ENCODE measurements around the gene CABCOCO1.

The CABCOCO1 gene, protein sequence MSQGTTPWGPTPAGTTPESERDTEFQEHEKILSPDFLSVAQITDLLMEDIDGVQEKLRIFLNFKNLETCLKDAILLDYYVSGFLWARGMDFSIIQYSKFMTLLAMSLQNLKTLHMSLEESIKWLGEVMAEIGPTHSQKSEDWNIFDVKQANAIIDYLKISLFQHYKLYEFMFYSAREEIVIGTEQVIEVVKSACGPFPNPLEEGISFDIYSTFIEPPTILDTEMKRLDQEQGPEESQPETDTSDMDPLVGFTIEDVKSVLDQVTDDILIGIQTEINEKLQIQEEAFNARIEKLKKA

DNA sequence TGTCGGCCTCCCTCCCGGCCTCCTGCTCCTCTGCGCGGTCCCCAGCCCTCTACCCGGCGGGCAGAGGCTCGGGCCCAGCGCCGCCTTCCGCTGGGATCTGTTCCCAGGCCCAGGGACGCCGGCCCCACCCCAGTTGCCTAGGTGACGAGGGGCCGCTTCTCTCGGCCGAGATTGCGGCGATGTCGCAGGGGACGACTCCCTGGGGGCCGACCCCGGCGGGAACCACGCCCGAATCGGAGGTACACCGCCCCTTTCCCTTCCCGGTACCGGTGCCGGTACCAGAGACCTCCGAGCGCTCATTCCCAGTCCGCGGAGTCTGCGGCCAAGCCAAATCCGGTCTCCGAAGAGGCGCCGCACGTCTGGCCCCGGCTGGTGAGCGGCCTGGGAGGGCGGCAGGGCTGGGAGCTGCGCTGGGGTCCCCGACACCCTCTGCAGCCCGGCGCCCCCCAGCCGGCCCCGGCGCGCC is at the start of gene CABCOCO1:
Gene CABCOCO1 (plus strand): TSS at position 136 of the 466 bp plus-strand sequence. CDS start 44 bp downstream, at position 180.
- TF ChIP-seq TCF4 (CRISPR knock-in tag; IDR thresholded peaks at IDR 0.05; ENCODE audit: borderline replicate concordance) = no peak
- TF ChIP-seq, protein P1, sequence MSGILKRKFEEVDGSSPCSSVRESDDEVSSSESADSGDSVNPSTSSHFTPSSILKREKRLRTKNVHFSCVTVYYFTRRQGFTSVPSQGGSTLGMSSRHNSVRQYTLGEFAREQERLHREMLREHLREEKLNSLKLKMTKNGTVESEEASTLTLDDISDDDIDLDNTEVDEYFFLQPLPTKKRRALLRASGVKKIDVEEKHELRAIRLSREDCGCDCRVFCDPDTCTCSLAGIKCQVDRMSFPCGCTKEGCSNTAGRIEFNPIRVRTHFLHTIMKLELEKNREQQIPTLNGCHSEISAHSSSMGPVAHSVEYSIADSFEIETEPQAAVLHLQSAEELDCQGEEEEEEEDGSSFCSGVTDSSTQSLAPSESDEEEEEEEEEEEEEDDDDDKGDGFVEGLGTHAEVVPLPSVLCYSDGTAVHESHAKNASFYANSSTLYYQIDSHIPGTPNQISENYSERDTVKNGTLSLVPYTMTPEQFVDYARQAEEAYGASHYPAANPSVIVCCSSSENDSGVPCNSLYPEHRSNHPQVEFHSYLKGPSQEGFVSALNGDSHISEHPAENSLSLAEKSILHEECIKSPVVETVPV (CRISPR knock-in tag; IDR thresholded peaks at IDR 0.05) = no peak
- TF ChIP-seq ZNF8 (CRISPR knock-in tag; IDR thresholded peaks at IDR 0.05) = no peak
- TF ChIP-seq BACH2 (CRISPR knock-in tag; IDR thresholded peaks at IDR 0.05; ENCODE audit: borderline replicate concordance) = no peak
- TF ChIP-seq, protein P2, sequence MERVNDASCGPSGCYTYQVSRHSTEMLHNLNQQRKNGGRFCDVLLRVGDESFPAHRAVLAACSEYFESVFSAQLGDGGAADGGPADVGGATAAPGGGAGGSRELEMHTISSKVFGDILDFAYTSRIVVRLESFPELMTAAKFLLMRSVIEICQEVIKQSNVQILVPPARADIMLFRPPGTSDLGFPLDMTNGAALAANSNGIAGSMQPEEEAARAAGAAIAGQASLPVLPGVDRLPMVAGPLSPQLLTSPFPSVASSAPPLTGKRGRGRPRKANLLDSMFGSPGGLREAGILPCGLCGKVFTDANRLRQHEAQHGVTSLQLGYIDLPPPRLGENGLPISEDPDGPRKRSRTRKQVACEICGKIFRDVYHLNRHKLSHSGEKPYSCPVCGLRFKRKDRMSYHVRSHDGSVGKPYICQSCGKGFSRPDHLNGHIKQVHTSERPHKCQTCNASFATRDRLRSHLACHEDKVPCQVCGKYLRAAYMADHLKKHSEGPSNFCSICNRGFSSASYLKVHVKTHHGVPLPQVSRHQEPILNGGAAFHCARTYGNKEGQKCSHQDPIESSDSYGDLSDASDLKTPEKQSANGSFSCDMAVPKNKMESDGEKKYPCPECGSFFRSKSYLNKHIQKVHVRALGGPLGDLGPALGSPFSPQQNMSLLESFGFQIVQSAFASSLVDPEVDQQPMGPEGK (CRISPR knock-in tag; IDR thresholded peaks at IDR 0.05; ENCODE audit: borderline replicate concordance) = no peak
- TF ChIP-seq GLIS3 (CRISPR knock-in tag; IDR thresholded peaks at IDR 0.05) = no peak
- TF ChIP-seq ZNF70 (CRISPR knock-in tag; IDR thresholded peaks at IDR 0.05) = no peak
- no peak for TF ChIP-seq ZFP30 (CRISPR knock-in tag; IDR thresholded peaks at IDR 0.05)
- TF ChIP-seq ZNF565 (CRISPR knock-in tag; conservative IDR thresholded peaks at IDR 0.05; ENCODE audit: low read depth) = no peak
- no peak for TF ChIP-seq SNAI2 (CRISPR knock-in tag; IDR thresholded peaks at IDR 0.05)
- TF ChIP-seq, protein P3, sequence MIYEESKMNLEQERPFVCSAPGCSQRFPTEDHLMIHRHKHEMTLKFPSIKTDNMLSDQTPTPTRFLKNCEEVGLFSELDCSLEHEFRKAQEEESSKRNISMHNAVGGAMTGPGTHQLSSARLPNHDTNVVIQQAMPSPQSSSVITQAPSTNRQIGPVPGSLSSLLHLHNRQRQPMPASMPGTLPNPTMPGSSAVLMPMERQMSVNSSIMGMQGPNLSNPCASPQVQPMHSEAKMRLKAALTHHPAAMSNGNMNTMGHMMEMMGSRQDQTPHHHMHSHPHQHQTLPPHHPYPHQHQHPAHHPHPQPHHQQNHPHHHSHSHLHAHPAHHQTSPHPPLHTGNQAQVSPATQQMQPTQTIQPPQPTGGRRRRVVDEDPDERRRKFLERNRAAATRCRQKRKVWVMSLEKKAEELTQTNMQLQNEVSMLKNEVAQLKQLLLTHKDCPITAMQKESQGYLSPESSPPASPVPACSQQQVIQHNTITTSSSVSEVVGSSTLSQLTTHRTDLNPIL (CRISPR knock-in tag; IDR thresholded peaks at IDR 0.05; ENCODE audit: low read depth) = no peak
- TF ChIP-seq ZC3H10 (CRISPR knock-in tag; IDR thresholded peaks at IDR 0.05) = no peak
- no peak for TF ChIP-seq ISL1 (CRISPR knock-in tag; IDR thresholded peaks at IDR 0.05)
- TF ChIP-seq TOX (CRISPR knock-in tag; IDR thresholded peaks at IDR 0.05; ENCODE audit: borderline replicate concordance) = no peak
- TF ChIP-seq ZFP3 (CRISPR knock-in tag; IDR thresholded peaks at IDR 0.05) = no peak; the same call in 1 of the 2 replicates
- TF ChIP-seq, protein P4, sequence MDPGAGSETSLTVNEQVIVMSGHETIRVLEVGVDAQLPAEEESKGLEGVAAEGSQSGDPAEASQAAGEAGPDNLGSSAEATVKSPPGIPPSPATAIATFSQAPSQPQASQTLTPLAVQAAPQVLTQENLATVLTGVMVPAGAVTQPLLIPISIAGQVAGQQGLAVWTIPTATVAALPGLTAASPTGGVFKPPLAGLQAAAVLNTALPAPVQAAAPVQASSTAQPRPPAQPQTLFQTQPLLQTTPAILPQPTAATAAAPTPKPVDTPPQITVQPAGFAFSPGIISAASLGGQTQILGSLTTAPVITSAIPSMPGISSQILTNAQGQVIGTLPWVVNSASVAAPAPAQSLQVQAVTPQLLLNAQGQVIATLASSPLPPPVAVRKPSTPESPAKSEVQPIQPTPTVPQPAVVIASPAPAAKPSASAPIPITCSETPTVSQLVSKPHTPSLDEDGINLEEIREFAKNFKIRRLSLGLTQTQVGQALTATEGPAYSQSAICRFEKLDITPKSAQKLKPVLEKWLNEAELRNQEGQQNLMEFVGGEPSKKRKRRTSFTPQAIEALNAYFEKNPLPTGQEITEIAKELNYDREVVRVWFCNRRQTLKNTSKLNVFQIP (CRISPR knock-in tag; IDR thresholded peaks at IDR 0.05; ENCODE audit: borderline replicate concordance, low read depth) = no peak
- TF ChIP-seq, protein P5, sequence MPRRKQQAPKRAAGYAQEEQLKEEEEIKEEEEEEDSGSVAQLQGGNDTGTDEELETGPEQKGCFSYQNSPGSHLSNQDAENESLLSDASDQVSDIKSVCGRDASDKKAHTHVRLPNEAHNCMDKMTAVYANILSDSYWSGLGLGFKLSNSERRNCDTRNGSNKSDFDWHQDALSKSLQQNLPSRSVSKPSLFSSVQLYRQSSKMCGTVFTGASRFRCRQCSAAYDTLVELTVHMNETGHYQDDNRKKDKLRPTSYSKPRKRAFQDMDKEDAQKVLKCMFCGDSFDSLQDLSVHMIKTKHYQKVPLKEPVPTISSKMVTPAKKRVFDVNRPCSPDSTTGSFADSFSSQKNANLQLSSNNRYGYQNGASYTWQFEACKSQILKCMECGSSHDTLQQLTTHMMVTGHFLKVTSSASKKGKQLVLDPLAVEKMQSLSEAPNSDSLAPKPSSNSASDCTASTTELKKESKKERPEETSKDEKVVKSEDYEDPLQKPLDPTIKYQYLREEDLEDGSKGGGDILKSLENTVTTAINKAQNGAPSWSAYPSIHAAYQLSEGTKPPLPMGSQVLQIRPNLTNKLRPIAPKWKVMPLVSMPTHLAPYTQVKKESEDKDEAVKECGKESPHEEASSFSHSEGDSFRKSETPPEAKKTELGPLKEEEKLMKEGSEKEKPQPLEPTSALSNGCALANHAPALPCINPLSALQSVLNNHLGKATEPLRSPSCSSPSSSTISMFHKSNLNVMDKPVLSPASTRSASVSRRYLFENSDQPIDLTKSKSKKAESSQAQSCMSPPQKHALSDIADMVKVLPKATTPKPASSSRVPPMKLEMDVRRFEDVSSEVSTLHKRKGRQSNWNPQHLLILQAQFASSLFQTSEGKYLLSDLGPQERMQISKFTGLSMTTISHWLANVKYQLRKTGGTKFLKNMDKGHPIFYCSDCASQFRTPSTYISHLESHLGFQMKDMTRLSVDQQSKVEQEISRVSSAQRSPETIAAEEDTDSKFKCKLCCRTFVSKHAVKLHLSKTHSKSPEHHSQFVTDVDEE (CRISPR knock-in tag; IDR thresholded peaks at IDR 0.05) = no peak
- peak; percentile 96 for ATAC-seq

DNA sequence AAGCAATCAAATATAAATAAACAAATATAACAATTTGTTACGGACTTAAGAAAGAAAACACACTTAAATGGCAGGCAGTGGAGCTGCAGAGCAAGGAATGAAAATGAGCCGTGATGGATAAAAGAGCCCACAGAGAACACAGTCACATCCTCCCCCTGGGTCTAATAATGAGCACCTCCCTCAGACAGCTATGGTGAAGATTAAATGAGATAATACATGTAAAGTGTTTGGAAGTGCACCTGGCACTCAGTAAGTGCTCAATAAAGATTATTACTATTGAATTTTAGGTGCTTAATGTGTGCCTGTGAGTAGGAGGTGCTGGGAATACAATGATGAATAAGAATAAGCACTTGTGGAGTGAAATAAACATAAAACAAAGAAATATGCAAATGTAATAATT is 49.1 kb upstream of the CABCOCO1 start:
- no peak for ATAC-seq
- no peak for TF ChIP-seq ZNF8 (CRISPR knock-in tag; IDR thresholded peaks at IDR 0.05)
- TF ChIP-seq SNAI2 (CRISPR knock-in tag; IDR thresholded peaks at IDR 0.05) = no peak
- no peak for TF ChIP-seq TCF4 (CRISPR knock-in tag; IDR thresholded peaks at IDR 0.05; ENCODE audit: borderline replicate concordance)
- no peak for TF ChIP-seq ZNF70 (CRISPR knock-in tag; IDR thresholded peaks at IDR 0.05)

DNA sequence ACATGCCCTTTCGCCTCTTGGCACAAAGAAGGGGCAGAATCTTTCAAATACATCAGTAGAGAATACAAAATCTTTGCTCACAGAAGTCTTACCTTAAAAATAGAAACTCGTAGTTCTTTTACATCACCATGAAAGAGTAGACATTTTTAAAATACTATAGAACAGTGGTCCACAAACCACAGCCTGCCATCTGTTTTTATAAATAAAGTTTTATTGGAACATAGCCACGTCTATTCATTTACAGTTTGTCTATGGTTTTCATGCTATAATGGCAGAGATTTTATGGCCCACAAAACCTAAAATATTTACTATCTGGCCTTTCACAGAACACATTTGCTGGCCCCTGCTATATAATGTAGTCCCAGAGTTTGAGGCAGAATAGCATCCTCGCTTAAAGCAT is 46.1 kb upstream of the CABCOCO1 start:
- ATAC-seq = no peak
- TF ChIP-seq GLIS3 (CRISPR knock-in tag; IDR thresholded peaks at IDR 0.05) (no peak), SNAI2 (CRISPR knock-in tag; IDR thresholded peaks at IDR 0.05) (no peak), PPARA (CRISPR knock-in tag; IDR thresholded peaks at IDR 0.05; ENCODE audit: borderline replicate concordance) (no peak), ZFP30 (CRISPR knock-in tag; IDR thresholded peaks at IDR 0.05) (no peak), ARNTL (CRISPR knock-in tag; IDR thresholded peaks at IDR 0.05; ENCODE audit: borderline replicate concordance, low read depth) (no peak), ISL1 (CRISPR knock-in tag; IDR thresholded peaks at IDR 0.05) (no peak), ZNF8 (CRISPR knock-in tag; IDR thresholded peaks at IDR 0.05) (no peak), ZC3H10 (CRISPR knock-in tag; IDR thresholded peaks at IDR 0.05) (no peak), ZNF565 (CRISPR knock-in tag; conservative IDR thresholded peaks at IDR 0.05; ENCODE audit: low read depth) (no peak)
- TF ChIP-seq, protein P4 (CRISPR knock-in tag; IDR thresholded peaks at IDR 0.05; ENCODE audit: borderline replicate concordance, low read depth) = no peak
- TF ChIP-seq, protein P1 (CRISPR knock-in tag; IDR thresholded peaks at IDR 0.05) = no peak

All from SK-N-SH treated with all-trans-retinoic acid at 6 μM for 48 hours (cell line).